ENCODE measurements around the gene SPOCK1. TPM values are rescaled to one million over a fixed set of nuclear protein-coding genes. Genes with fewer than 3 reads are reported as not detected.

SPOCK1 gene
- polyA plus RNA-seq, 2 of the 4 experiments (the other 2 are of a cell fraction): 28.9 to 40.8 TPM

DNA sequence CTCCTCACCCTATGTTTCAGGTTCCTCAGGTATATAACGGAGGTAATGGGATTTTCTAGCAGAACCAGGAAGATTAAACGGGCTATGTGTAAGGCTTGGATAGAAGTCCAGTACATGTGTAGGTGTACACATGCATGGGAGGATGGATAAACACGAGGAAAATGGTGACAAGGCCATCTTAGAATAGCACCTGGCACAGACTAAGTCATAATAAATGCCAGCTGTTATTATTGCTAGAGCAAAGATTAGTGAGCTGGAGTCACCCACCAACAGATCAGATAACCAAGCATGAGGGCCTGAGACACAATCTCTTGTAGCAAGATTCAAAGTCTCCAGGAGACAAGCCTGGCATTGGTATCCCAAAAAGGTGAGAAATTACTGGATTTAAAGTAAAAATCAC is 21.1 kb downstream of the SPOCK1 start:
- CTCF ChIA-PET: interaction anchor here (0.6 to 2.0 kb wide), 7 partner anchors 14 to 162 kb away, joined by 3 to 9 read pairs (median 5); partner anchors contain the start of gene SPOCK1
- POLR2A ChIA-PET: no interaction called here
- Histone ChIP-seq H3K27ac (no peak overlapping the region), H3K9me3 (no peaks in the 10 kb centered on the region), H3K4me1 (no peaks in the 10 kb centered on the region), H3K4me3 (no peak overlapping the region), H3K4me2 (no peak overlapping the region)
- no peak for FAIRE-seq
- DNase-seq (ENCODE audit: low read depth in 1 of 2, low spot score in 1 of 2): no peak
- ATAC-seq: no peak
- TF ChIP-seq TFCP2L1 (CRISPR knock-in tag; IDR thresholded peaks at IDR 0.05): no peak
- TF ChIP-seq TP53 (CRISPR knock-in tag; IDR thresholded peaks at IDR 0.05): no peak
- TF ChIP-seq RFX5 (IDR thresholded peaks at IDR 0.05): no peak
- no peak for TF ChIP-seq NR3C1 (IDR thresholded peaks at IDR 0.05)
- no peak for TF ChIP-seq CHD4 (IDR thresholded peaks at IDR 0.05; ENCODE audit: borderline replicate concordance)
- no peak for TF ChIP-seq FOSL2 (IDR thresholded peaks at IDR 0.05)
- no peak for TF ChIP-seq FOSL2 (CRISPR knock-in tag; IDR thresholded peaks at IDR 0.05)
- TF ChIP-seq RAD21 (conservative IDR thresholded peaks at IDR 0.05 in 1 of 2, IDR thresholded peaks at IDR 0.05 in 1 of 2): no peak
- TF ChIP-seq CHD2 (IDR thresholded peaks at IDR 0.05; ENCODE audit: low read length, partially characterized antibody): no peak
- TF ChIP-seq SREBF2 (IDR thresholded peaks at IDR 0.05): no peak
- no peak for TF ChIP-seq CBX8 (IDR thresholded peaks at IDR 0.05)
- no peak for TF ChIP-seq ZC3H11A (IDR thresholded peaks at IDR 0.05)
- WGBS (ENCODE audit: missing lambda C conversion rate): 25% methylated on average over 3 of the region's 3 CpGs

DNA sequence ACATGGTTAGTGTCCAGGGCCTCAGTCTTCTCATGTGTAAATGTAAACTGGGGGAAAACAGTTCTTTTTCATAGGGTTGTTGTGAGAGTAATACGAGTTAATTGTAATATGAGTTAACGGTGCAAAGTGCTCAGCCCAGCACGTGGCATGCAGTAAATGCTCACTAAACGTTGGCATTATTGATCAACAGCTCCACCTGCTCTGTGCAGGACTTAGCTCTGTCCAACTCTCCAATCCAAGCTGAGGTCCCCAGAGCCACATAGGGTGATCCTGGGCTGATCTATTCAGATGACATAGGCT is 28.3 kb downstream of the SPOCK1 start:
- FAIRE-seq: no peak
- Histone ChIP-seq H3K4me2 (peak overlapping the region; percentile 66), H3K9me3 (no peaks in the 10 kb centered on the region), H3K4me3 (no peak overlapping the region), H3K27ac (peak overlapping the region; percentile 70 to 84), H3K4me1 (peaks cover 34% of the 10 kb centered on the region)
- CTCF ChIA-PET: interaction anchor here (0.8 to 0.9 kb wide), 2 partner anchors 28 to 151 kb away, joined by 3 read pairs; partner anchors contain the start of gene SPOCK1
- WGBS (ENCODE audit: missing lambda C conversion rate): 1% methylated on average over 4 of the region's 4 CpGs
- peak; percentile 43 to 64 for ATAC-seq
- DNase-seq (ENCODE audit: low read depth in 1 of 2, low spot score in 1 of 2): no peak
- no peak for TF ChIP-seq BHLHE40 (IDR thresholded peaks at IDR 0.05; ENCODE audit: low read depth, low read length)
- 0 out of 2 replicates have a peak, but pooled peaks have one; percentile 6 for TF ChIP-seq GATA3 (IDR thresholded peaks at IDR 0.05; ENCODE audit: borderline replicate concordance)
- TF ChIP-seq, protein P1, sequence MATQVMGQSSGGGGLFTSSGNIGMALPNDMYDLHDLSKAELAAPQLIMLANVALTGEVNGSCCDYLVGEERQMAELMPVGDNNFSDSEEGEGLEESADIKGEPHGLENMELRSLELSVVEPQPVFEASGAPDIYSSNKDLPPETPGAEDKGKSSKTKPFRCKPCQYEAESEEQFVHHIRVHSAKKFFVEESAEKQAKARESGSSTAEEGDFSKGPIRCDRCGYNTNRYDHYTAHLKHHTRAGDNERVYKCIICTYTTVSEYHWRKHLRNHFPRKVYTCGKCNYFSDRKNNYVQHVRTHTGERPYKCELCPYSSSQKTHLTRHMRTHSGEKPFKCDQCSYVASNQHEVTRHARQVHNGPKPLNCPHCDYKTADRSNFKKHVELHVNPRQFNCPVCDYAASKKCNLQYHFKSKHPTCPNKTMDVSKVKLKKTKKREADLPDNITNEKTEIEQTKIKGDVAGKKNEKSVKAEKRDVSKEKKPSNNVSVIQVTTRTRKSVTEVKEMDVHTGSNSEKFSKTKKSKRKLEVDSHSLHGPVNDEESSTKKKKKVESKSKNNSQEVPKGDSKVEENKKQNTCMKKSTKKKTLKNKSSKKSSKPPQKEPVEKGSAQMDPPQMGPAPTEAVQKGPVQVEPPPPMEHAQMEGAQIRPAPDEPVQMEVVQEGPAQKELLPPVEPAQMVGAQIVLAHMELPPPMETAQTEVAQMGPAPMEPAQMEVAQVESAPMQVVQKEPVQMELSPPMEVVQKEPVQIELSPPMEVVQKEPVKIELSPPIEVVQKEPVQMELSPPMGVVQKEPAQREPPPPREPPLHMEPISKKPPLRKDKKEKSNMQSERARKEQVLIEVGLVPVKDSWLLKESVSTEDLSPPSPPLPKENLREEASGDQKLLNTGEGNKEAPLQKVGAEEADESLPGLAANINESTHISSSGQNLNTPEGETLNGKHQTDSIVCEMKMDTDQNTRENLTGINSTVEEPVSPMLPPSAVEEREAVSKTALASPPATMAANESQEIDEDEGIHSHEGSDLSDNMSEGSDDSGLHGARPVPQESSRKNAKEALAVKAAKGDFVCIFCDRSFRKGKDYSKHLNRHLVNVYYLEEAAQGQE (IDR thresholded peaks at IDR 0.05): no peak
- no peak for TF ChIP-seq RNF2 (IDR thresholded peaks at IDR 0.05; ENCODE audit: borderline replicate concordance, low read depth)
- no peak for TF ChIP-seq FOSL2 (IDR thresholded peaks at IDR 0.05)
- TF ChIP-seq FOSL2 (CRISPR knock-in tag; IDR thresholded peaks at IDR 0.05): no peak
- TF ChIP-seq, protein P2, sequence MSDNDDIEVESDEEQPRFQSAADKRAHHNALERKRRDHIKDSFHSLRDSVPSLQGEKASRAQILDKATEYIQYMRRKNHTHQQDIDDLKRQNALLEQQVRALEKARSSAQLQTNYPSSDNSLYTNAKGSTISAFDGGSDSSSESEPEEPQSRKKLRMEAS (IDR thresholded peaks at IDR 0.05): 0 out of 2 replicates have a peak, but pooled peaks have one; percentile 31
- no peak for TF ChIP-seq CBX2 (IDR thresholded peaks at IDR 0.05; ENCODE audit: borderline replicate concordance, low read depth)
- TF ChIP-seq FOXS1 (CRISPR knock-in tag; IDR thresholded peaks at IDR 0.05): no peak
- no peak for TF ChIP-seq POLR2A (IDR thresholded peaks at IDR 0.05; ENCODE audit: low read length)
- TF ChIP-seq, protein P3, sequence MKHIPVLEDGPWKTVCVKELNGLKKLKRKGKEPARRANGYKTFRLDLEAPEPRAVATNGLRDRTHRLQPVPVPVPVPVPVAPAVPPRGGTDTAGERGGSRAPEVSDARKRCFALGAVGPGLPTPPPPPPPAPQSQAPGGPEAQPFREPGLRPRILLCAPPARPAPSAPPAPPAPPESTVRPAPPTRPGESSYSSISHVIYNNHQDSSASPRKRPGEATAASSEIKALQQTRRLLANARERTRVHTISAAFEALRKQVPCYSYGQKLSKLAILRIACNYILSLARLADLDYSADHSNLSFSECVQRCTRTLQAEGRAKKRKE (CRISPR knock-in tag; IDR thresholded peaks at IDR 0.05; ENCODE audit: low read depth): no peak
- no peak for TF ChIP-seq CBX8 (IDR thresholded peaks at IDR 0.05)
- TF ChIP-seq JUNB (IDR thresholded peaks at IDR 0.05): peak; percentile 61; the same call in 1 of the 2 replicates
- TF ChIP-seq NPAS2 (CRISPR knock-in tag; IDR thresholded peaks at IDR 0.05; ENCODE audit: borderline replicate concordance): no peak
- no peak for TF ChIP-seq HOXB5 (CRISPR knock-in tag; IDR thresholded peaks at IDR 0.05)
- TF ChIP-seq, protein P4, sequence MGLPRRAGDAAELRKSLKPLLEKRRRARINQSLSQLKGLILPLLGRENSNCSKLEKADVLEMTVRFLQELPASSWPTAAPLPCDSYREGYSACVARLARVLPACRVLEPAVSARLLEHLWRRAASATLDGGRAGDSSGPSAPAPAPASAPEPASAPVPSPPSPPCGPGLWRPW (IDR thresholded peaks at IDR 0.05): no peak
- no peak for TF ChIP-seq MAZ (IDR thresholded peaks at IDR 0.05; ENCODE audit: borderline replicate concordance, low read depth, low read length)
- no peak for TF ChIP-seq KDM1A (IDR thresholded peaks at IDR 0.05; ENCODE audit: low read depth)
- no peak for TF ChIP-seq NFE2L2 (conservative IDR thresholded peaks at IDR 0.05; ENCODE audit: low read length)
- TF ChIP-seq JUN (IDR thresholded peaks at IDR 0.05): no peak
- TF ChIP-seq HDAC2 (IDR thresholded peaks at IDR 0.05): no peak
- TF ChIP-seq, protein P5, sequence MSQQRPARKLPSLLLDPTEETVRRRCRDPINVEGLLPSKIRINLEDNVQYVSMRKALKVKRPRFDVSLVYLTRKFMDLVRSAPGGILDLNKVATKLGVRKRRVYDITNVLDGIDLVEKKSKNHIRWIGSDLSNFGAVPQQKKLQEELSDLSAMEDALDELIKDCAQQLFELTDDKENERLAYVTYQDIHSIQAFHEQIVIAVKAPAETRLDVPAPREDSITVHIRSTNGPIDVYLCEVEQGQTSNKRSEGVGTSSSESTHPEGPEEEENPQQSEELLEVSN (IDR thresholded peaks at IDR 0.05; ENCODE audit: borderline replicate concordance, low read depth): no peak
- no peak for TF ChIP-seq TFCP2L1 (CRISPR knock-in tag; IDR thresholded peaks at IDR 0.05)
- POLR2A ChIA-PET: no interaction called here
